Activated T-helper 1 cell treated with anti-CD3 and anti-CD28 coated beads, Interleukin-2, amount 50 U/mL, for 16 hours (primary cell): ENCODE data around the gene CHST13.

Experiments used
- DNase-seq, 2 donors: peaks; one replicate each; pipeline ENCODE4 v3.0.0-alpha.2; 2020; ENCODE audit warnings: low read depth in 1 of 2, low spot score in 1 of 2

CHST13 gene

DNA sequence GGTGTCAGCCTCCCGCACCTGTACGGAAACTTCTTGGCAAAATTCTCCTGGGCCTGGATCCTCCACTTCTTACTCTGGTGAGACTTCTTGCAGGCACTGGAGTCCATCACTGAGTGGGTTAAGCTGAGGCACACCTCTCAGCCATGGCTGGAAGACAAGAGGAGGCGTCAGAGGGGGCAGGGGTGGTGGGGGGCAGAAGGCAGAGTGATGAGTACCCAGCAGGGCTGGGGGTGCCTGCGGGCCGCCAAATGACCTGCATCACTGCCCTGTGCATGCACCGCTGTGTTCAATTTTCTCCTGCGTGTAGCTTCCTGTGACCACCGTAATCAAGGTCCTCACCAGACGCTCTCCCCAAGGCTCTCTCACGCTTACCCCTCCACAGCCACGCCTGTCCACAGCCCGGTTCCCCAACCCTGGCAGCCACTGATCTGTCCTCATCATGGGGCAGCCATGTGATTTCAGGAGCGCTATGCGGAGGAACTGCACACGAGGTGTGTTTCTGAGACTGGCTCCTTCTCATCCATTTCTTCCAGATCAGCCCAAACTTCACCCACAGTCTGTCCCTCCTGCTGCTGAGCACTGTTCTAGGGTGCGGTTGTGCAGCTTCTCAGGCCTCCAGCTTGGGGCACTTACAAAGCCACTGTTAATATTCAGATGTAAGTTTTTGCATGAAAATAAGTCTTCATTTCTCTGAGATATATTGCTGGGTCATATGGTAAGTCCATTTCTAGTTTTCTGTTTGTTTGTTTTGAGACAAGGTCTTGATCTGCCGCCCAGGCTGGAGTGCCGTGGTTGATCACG lies 29.5 kb downstream of the CHST13 start:
- DNase-seq: no peak

- DNase-seq: no peak
Observed at GRCh38 chr3:126554560-126555525, 30.9 kb downstream of the CHST13 start.

DNA sequence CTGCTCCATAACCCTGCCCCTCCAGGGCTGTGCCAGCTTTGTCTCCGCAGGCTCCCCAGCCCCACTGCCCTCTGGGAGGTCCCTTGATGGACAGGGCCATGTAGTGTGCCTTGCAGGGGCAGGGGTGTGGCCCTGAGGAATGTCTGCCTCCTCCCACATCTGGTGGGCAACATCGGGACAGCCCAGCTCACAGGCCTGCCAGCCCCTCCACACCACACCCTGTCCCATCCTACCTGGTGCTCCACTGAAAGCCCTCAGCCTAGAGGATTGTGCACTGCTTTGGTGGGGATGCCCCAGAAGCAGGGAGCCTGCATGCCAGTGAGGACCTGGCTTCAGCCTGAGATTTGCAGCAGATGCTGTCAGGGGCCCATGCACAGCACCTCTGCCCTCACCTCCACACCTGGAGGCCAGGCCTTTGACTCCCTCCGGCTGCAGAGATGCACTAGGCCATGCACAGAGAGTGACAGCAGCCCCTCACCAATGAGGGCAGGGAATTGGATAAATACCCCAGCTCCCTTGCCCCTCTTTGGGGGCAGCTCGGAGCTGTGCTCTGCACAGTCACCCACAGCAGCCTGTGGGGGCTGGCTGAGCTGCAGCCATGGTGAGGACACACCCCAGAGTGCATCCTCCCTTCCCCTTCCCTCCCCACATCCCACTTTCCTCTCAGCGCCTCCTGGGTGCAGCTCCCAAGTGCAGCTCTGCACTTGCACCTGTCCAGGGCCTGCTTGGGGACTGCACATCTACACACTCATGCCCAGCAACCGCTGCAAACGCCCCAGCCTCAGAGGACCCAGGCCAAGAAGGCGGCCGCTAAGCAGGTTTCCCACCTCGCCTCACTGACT lies 32.1 kb downstream of the CHST13 start:
- DNase-seq: no peak

- DNase-seq: no peak
Observed at GRCh38 chr3:126556637-126557414, 32.9 kb downstream of the CHST13 start.

GRCh38 chr3:126557415-126557745 lies 33.4 kb downstream of the CHST13 start:
- DNase-seq: no peak

- no peak for DNase-seq
Observed at GRCh38 chr3:126557761-126558160, 33.8 kb downstream of the CHST13 start.

- DNase-seq: no peak
Observed at GRCh38 chr3:126558336-126559071, 34.5 kb downstream of the CHST13 start, which contains the start of gene C3orf22. C3orf22 (minus strand) TSS chr3:126558932; CDS start chr3:126553390, 5,542 bp downstream.

DNA sequence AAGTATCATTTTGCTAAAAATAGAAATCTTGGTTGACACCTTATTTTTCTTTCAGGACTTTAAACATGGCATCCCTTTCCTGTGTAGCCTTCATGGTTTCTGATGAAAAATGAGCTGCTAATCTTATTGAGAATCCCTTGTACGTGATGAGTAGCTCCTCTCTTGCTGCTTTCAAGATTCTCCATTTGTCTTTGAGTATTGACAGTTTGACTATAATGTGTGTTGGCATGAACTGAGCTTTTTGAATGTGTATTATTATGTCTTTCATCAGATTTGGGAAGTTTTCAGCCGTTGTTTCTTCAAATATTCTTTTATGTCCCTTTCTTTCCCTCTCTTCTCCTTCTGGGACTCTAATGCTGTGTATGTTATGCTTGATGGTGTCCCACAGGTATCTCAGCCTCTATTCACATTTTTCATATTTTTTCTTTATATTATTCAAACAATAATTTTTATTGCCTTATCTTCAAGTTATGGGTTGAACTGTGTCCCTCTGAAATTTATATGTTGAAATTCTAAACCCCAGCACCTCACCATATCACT lies 38.9 kb downstream of the CHST13 start:
- DNase-seq: no peak

- DNase-seq: no peak
Observed at GRCh38 chr3:126567696-126568438, 43.9 kb downstream of the CHST13 start.

- no peak for DNase-seq
Observed at GRCh38 chr3:126568776-126569342, 44.9 kb downstream of the CHST13 start.

DNA sequence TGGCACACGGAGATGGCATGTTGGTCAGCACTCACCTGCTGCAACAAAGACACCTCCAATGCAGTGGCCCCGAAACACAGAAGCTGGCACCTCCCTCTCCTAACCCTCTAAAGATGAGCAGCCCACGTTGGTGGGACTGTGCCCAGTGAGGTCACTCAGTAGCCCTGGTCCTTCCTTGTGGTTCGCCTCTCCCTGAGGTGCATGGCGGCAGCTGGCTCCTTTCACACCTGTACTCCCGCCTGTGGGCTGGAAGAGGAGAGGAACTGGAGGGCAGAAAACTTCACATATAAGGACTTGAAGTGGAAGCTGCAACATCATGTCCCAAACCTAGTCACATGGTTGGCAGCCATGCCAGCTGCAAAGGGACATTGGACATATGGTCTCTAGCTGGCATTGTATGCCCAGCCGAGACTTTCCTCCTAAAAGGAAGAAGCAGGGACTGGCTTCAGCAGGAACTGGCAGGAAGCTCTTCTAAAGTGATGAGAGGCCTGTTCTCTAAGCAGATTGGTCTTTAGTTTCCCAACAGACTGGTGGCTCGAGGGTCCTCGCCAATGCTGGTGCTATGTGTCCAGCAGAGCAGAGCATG lies 45.5 kb downstream of the CHST13 start:
- DNase-seq: no peak

DNA sequence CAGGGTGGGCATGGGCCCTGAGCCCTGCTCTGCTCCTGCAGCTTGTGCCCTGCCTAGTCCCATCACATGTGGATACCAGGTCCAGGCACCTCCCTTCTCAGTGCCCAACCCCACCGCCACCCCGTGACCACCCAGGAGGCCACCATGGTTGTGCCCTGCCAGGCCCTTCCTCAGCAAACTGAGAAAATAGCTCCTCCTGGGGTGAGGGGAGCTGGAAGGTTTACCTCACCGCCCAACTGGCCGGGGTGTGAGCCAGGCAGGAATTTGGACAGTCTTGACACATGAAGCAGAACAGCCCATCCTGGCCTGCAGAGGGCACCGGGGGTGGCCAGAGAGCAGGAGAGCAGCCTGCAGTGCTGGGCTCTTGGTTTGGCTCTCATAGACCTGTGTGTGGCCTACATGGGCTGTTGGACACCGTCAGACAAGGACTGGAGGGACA lies 46.2 kb downstream of the CHST13 start:
- DNase-seq: no peak

GRCh38 chr3:126571078-126571477 lies 47.1 kb downstream of the CHST13 start:
- no peak for DNase-seq

DNA sequence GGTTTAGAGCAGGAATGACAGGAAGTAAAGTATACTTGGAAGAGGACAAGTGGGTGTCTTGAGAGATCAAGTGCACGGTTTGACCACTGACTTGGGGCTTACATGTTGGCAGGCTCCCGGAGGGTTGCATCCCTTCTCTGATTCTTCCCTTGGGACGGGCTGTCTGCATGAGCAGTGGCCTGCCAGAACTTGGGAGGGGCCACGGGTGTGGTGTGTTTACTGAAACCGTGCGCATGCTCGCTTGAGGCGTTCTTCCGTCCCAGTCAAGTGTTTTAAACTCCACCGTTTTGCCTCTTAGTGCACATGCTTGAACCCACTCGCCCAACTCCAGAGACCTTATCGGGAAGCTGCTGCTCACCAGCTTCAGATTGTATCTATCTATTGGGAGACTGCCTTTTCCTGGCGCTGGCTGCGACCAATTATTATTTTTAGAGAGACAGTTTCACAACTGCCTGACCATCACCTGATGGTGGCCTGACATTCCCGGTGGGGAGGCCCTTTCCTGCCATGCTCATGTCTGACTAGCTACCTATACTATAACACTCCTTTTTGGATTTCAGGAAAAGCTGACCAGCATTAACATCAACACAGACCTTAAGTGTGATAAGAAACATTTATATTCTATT lies 49.6 kb downstream of the CHST13 start:
- DNase-seq: no peak

DNA sequence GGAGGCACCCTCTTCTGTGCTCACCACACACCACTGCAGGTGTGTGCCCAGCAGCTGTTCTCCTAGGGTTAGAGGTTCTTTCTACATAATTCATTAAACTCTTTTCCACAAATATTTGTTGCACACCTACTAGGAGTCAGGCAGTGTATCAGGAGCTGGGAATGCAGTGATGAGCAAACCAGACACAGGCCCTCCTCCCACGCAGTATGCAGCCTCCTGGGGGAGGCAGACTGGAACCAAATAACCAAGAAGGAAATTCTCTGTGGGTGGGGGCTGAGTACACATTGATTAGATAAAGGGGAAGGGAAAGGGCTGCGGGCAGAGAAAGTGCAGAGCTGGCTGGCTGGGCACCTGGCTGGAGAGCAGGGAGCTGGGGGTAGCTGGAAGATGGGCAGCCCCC lies 53.3 kb downstream of the CHST13 start:
- no peak for DNase-seq

DNA sequence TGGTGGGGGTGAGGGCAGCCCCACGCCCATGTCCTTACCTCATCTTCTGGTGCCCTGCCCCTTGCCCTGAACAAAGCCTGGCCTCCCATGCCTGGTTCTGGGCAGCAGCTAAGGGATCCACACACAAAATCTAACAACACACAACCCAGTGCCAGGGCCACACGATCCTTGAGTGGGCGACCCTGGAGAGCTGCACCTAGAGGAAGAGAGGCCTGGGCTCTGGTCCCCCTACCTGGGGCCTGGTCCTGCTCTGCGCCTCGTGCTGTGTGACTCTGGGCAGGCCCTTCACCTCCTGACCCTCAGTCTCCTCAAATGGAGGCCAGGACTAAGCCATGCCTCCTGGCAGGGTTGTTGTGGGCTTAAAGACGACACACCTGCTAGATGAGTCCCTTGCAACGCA lies 54.7 kb downstream of the CHST13 start:
- no peak for DNase-seq

- no peak for DNase-seq
Observed at GRCh38 chr3:126580746-126581145, 56.8 kb downstream of the CHST13 start.

GRCh38 chr3:126581569-126581968 lies 57.6 kb downstream of the CHST13 start:
- DNase-seq: no peak
